Measurements from ENCODE around the gene MYOZ1. TPM values are rescaled to one million over a fixed set of nuclear protein-coding genes. Genes with fewer than 3 reads are reported as not detected.

MYOZ1 gene
- total RNA-seq, 1 experiment from 2014 or later = 0.22 TPM

DNA sequence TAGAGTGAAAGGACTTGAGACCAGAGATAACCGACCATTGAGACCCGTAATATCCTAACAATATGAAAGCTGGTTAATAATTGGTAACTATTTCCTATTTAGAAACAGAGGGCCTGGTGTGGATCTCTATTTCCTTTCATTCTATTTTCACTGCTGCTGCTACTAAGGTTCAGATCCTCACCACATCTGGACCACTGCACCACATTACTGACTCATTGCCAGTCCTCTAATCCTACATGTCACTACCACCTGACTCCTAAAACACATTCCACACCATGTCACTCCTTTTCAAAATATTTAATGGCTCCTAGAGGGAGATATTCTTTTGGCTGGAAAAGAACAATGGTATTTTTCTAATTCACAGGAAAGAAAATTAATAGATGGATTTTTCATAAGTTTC is 56.5 kb downstream of the MYOZ1 start:
- Histone ChIP-seq H2AFZ (no peak overlapping the region), H3K4me2 (no peak overlapping the region), H3K9me3 (ENCODE audit: insufficient read depth, low read depth) (peaks cover 7% of the 10 kb centered on the region; the same call in 1 of the 2 replicates), H3K79me2 (ENCODE audit: low read depth) (peaks cover 44% of the 10 kb centered on the region), H3K4me1 (replicated peaks; ENCODE audit: insufficient read depth) (peaks cover 41% of the 10 kb centered on the region), H3K9me2 (ENCODE audit: insufficient read depth) (no peaks in the 10 kb centered on the region), H3F3A (ENCODE audit: insufficient read depth, low read depth) (peaks cover 35% of the 10 kb centered on the region), H3K27ac (no peak overlapping the region), H3K27me3 (ENCODE audit: insufficient read depth, low read depth) (no peaks in the 10 kb centered on the region), H3K4me3 (no peak overlapping the region), H4K20me1 (ENCODE audit: insufficient read depth) (no peaks in the 10 kb centered on the region), H3K36me3 (ENCODE audit: low read depth) (0 out of 2 replicates have a peak, but pooled peaks cover 6% of the 10 kb centered on the region)
- POLR2A ChIA-PET (ENCODE audit: unreplicated experiment) = interaction anchor here (0.6 kb wide), 1 partner anchor 206 kb away, joined by 5 read pairs; no protein-coding TSS in a partner anchor
- CTCF ChIA-PET = no interaction called here
- no TSS peak for BruUV-seq (replicated peaks)
- intact Hi-C loops (cut with micrococcal nuclease; ENCODE audit: unreplicated experiment) = no loop called here
- TF ChIP-seq EZH2 (IDR thresholded peaks at IDR 0.05; ENCODE audit: low read depth) = no peak
- TF ChIP-seq, protein P1, sequence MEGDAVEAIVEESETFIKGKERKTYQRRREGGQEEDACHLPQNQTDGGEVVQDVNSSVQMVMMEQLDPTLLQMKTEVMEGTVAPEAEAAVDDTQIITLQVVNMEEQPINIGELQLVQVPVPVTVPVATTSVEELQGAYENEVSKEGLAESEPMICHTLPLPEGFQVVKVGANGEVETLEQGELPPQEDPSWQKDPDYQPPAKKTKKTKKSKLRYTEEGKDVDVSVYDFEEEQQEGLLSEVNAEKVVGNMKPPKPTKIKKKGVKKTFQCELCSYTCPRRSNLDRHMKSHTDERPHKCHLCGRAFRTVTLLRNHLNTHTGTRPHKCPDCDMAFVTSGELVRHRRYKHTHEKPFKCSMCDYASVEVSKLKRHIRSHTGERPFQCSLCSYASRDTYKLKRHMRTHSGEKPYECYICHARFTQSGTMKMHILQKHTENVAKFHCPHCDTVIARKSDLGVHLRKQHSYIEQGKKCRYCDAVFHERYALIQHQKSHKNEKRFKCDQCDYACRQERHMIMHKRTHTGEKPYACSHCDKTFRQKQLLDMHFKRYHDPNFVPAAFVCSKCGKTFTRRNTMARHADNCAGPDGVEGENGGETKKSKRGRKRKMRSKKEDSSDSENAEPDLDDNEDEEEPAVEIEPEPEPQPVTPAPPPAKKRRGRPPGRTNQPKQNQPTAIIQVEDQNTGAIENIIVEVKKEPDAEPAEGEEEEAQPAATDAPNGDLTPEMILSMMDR (conservative IDR thresholded peaks at IDR 0.05) = no peak
- no peak for DNase-seq

DNA sequence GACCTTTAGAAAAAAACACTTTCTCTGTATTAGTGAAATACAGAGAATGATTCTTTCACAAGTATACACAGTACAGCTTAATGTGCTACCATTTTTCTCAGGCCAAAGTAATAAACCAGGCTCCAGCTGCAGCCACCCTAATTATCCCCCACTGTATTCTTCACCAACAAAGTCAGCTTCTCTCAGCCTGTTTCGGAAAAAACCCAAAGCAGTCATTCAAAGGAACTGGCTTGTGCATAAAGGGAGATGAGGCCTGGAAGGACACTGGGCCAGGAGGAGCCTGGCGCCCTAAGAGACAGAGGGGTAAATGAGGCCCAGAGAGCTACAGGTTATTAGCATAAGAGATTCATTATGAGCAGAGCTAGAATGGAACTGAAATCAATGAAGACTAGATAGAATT is 59.4 kb downstream of the MYOZ1 start:
- H3K36me3 ChIP-seq (ENCODE audit: low read depth) = peaks cover 9% of the 10 kb centered on the region; the same call in 1 of the 2 replicates
- POLR2A ChIA-PET (ENCODE audit: unreplicated experiment) = interaction anchor here (0.6 kb wide), 1 partner anchor 353 kb away, joined by 8 read pairs; no protein-coding TSS in a partner anchor
- H3K9me2 ChIP-seq (ENCODE audit: insufficient read depth) = no peaks in the 10 kb centered on the region
- TF ChIP-seq, protein P1 (conservative IDR thresholded peaks at IDR 0.05) = no peak
- no peak for TF ChIP-seq EZH2 (IDR thresholded peaks at IDR 0.05; ENCODE audit: low read depth)
- no peak overlapping the region for H3K4me3 ChIP-seq
- CTCF ChIA-PET = no interaction called here
- no peak overlapping the region for H2AFZ ChIP-seq
- no peaks in the 10 kb centered on the region; the same call in 1 of the 2 replicates for H4K20me1 ChIP-seq (ENCODE audit: insufficient read depth)
- peaks cover 7% of the 10 kb centered on the region; the same call in 1 of the 2 replicates for H3K9me3 ChIP-seq (ENCODE audit: insufficient read depth, low read depth)
- intact Hi-C loops (cut with micrococcal nuclease; ENCODE audit: unreplicated experiment) = no loop called here
- no TSS peak for BruUV-seq (replicated peaks)
- peaks cover 38% of the 10 kb centered on the region for H3K4me1 ChIP-seq (replicated peaks; ENCODE audit: insufficient read depth)
- peaks cover 47% of the 10 kb centered on the region for H3F3A ChIP-seq (ENCODE audit: insufficient read depth, low read depth)
- H3K27me3 ChIP-seq (ENCODE audit: insufficient read depth, low read depth) = no peaks in the 10 kb centered on the region
- peaks cover 23% of the 10 kb centered on the region; the same call in 1 of the 2 replicates for H3K79me2 ChIP-seq (ENCODE audit: low read depth)
- no peak for DNase-seq
- H3K4me2 ChIP-seq = no peak overlapping the region
- no peak overlapping the region for H3K27ac ChIP-seq

Other genes starting within 250 kb of the MYOZ1 start
- 149 and 154 TPM in 2 replicates for gene ANXA7, start 227.4 kb downstream of the MYOZ1 start, total RNA-seq (2021)
- 2.4 and 3.3 TPM in 2 replicates for gene MSS51, start 207.9 kb downstream of the MYOZ1 start, total RNA-seq (2021)
- gene PPP3CB, start 145.4 kb downstream of the MYOZ1 start, total RNA-seq (2021) = 28.8 and 34.0 TPM in 2 replicates
- gene USP54, start 50.1 kb downstream of the MYOZ1 start, total RNA-seq (2021) = 38.3 and 52.4 TPM in 2 replicates
- gene SYNPO2L, start 14.6 kb upstream of the MYOZ1 start, total RNA-seq (2021) = 0.76 and 1.2 TPM in 2 replicates
- gene AGAP5, start 56.6 kb upstream of the MYOZ1 start, total RNA-seq (2021) = 13.4 and 14.0 TPM in 2 replicates
- 83.1 and 105 TPM in 2 replicates for gene SEC24C, start 102.9 kb upstream of the MYOZ1 start, total RNA-seq (2021)
- 44.1 and 44.5 TPM in 2 replicates for gene CHCHD1, start 140.6 kb upstream of the MYOZ1 start, total RNA-seq (2021)
- gene ZSWIM8, start 144.1 kb upstream of the MYOZ1 start, total RNA-seq (2021) = 49.2 and 70.0 TPM in 2 replicates
- gene NDST2, start 170.1 kb upstream of the MYOZ1 start, total RNA-seq (2021) = 20.4 and 22.8 TPM in 2 replicates
- 125 and 147 TPM in 2 replicates for gene CAMK2G, start 233.1 kb upstream of the MYOZ1 start, total RNA-seq (2021)

Data from PC-9 (cell line).